Daoy (cell line): ENCODE results near the gene HOXB2. TPM values are rescaled to one million over a fixed set of nuclear protein-coding genes. Genes with fewer than 3 reads are reported as not detected.

Experiments
- DNase-seq: peaks from one replicate; pipeline ENCODE4 v3.0.0-alpha.2; 2015; ENCODE audit warnings: low read depth
- total RNA-seq: library from RNA; depleted of rRNA; stranded (reverse); fragments of >200 nt; shearing (Covaris generic); gene quantifications from 2 replicates; pipeline ENCODE4 v1.2.3, GENCODE V29; 2014

Gene HOXB2
- total RNA-seq, 1 experiment from 2014 or later: 15.9 TPM

DNA sequence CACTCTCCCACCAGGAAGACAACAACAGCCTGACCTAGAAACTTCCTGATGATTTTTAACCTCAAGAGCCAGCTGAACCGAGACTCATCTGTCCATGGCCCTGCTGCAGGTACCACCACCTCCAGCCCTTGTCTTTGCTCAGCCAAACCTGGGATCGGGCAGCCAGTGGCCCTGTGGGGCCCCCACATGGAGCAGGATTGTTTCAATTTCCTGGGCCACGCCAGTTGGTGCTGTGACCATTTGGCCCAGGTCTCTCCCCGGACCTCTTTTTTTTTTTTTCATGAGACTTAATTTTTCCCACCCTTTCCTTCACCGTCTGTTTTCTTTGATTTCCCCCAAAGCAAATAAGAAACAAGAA lies 8.3 kb upstream of the HOXB2 start:
- no peak for DNase-seq

DNA sequence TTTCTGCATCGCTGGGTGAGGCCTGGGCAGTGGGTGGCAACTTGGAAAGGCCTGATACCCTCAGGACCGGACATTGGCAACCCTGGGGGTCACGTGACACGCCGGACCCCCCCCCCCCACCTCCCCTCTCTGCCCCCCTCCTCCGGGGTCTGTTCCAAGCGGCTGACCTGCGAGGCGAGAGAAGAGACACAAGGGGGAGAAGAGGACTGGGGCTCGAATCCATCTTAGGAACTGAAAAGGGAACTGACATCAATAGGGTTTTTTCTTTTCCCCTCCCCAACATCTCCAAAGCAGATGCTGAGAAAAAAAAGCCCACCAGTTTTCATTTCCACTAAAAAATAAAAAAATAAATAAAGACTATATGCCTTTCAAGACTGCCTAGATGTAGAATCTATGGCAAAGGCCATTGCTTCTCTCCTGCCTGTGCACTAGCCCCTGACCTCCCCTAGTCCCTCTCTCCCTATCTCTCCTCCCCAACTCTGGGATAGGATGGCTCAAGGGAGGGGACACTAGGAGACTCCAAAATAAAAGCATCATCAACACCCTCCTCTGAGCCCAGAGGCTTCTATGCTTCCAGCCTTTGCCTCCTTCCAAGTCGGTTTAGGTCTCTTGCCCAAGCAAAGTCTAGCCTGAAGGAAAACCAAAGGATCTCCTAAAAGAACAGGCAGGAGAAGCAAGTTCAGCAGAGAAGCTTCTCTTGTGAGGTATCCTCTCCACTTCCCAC lies 7.7 kb upstream of the HOXB2 start:
- DNase-seq: no peak

DNA sequence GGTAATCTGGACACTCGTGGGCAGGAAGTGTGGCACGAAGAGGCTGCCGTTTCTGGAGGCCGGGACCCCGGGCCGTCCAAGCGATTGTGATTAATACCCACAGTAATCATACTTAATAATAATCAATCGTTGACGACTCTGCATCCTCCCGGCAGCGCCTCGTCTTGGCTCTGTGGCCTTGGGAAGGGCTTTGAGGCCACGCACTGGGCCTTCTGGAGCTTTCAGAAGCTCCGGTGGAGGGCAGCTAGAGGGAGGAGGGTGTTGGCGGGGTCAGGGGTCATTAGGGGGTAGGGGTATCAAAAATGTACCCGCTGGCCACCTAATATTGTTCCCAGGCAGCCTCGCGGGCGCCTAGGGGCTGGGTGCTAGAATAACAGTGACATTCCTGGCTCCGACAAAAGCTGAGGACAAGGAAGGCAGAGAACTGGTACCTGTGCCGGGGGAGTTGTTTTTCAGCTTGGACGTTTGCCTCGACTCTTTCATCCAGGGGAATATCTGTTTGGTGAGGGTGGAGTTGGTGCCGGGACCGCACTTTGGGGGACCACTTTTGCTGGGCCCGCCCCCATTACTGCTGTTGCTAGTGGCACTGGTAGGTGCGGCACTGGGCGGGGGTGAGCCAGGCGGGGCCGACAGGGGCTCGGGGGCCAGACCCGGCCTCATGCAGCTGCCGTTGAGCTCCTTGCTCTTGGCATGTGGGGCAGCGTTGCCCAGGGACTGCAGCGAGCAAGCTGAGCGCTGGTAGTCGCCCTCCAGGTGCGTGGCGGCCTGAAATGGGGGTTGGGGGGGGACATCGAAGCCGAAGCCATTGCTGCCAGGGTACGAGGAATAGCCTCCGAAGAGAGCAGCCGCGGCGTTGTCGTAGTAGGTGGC lies 6.9 kb upstream of the HOXB2 start:
- no peak for DNase-seq

DNA sequence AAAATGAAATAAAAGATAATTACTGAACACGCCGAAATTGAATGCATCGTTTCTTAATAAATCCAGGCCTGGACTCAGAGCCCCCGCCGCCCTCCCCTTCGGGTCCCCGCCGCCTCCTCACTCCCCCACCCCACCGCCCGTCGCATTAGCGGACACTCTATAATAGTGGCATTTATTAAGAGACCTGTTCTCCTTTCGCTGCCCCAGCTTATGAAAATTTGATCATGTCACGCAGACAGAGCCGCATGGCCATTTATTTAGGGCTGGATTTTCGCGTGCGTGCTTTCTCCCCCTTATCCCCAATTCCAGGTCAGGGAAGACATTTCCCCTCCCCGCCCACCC lies 6.3 kb upstream of the HOXB2 start:
- no peak for DNase-seq

DNA sequence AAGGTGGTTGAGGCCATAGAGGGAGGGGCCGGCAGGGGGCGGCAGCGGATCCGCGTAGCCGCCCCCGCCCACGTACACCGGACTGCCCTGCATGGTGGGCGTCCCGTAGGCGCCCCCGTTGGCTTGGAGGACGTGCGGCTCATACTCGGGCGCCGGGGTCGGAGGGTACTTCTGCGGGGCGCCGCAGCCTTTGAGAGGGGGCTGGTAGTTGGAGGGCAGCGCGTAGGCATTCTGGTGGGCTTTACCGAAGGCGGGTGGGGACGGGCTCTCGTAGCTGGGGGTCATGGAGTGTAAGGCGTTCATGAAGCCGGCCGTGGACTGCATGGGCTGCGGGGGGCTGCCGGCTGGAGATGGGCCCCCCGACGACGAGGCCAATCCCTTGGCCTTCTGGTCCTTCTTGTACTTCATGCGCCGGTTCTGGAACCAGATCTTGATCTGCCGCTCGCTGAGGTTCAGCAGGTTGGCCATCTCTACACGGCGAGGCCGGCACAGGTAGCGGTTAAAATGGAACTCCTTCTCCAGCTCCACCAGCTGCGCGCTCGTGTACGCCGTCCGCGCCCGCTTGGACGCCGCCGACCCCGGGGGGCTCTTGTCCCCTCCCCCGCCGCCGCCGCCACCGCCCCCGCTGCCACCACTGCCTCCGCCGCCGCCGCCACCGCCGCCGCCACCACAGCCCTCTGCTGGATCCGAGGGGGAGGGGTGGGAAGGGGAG lies 5.7 kb upstream of the HOXB2 start:
- DNase-seq: no peak

DNA sequence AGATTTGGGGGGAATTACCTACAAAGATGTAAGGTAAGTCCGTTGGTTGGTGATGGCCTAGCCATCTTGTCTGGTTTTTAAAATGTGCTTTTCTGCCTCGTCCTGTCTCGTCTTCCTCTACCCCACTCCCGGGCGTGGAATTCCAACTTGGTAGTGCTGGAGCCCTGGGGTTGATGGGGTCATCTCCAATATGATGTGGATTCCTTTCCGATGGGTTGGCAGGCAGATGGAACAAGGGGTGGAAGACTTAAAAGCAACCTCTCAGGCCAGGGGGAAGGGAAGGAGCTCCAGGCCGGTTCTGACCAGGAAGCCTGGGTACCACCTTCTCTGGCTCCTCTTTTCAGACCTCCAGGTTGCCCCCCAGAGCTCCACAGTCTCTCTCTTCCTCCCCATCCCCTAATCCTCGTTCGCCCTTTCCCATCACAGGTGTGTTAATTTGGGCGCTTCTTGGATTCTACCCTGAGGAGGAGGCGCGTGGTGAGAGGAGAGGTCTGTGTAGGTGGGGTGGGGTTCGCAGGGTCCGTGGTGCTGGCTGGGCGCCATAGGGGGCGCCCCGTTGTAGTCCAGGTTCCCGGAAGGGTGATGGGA lies 5.1 kb upstream of the HOXB2 start:
- no peak for DNase-seq

DNA sequence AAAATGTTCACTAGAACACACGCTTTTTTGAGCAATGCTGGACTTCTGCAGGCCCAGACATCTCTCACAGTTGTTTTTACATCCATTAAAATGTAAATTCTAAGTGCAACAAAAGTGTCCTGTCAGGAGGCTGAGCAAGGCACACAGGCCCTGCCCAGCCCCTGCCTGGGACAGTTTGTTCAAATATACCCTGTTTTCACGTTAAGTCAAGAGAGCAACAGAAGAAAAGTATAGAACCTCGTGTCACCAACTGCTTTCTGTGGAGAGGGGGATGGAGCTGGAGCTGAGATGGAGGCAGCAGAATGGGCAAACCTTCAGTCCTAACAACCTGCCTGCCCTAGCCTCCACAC lies 4.3 kb upstream of the HOXB2 start:
- no peak for DNase-seq

DNA sequence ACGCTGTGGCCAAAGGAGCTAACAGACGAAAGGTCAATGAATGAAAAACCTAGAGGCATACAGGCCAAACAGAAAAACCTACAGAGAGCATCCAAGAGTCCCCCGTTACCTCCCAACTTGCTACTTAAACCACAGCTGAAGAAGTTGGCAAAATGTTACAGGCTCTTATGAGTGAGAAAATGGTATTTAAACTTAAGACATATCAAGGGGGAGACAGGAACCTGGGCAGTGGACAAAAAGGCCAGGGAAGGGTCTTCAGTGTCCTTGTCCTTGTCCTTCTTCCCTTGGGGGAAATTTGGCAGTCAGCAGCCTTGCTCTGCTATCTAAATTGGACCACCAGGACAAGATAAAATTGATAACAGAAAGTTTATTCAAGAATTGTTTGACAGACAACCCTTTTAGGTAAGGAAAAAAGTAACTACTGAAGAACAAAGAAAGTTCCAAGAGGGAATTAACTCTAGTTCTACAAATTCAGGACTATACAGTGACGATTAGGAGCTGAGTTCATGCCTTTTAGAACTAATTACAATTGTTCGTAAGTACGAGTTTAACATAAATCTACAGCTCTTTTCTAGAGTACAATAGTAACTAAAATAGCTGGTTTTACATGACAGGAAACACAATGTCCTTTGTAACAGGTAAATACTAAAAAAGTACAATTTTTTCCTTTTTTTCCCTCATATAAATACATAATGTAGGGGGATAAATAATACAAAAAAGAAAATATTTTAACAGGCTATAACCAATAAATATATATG lies 3.8 kb upstream of the HOXB2 start:
- DNase-seq: no peak

DNA sequence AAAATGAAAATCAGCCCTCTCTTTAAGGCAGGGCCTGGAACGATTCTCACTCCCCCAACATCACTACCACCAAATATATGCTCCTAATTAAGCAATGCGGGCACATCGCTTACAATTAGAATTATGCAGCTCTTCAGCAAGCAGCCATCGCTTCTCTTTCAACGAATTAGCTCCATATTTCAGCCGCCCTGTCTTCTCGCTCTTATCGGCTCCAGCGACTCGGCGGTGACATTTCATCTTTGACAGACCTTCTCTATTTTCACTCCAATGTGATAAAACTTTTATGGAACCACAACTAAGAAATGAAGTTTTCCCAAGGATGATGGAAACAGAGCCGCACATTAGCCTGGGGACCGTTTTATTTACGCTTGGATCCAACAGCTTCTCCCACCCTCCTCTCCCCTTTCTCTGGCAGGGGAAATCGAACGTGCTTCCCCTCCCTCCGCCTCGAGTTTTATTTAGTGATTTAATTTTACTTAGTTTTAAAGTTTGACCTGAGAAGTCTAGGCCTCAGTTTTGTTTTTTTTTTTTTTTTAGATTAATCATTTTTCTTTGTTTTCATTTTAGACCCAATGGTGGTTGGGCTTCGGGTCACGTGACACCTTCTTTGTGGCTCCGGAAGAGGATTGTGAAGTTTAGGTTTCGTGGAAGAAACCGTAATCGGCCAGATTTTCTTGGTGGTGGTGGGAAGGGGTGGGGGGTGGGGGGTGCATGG lies 3.1 kb upstream of the HOXB2 start:
- no peak for DNase-seq

DNA sequence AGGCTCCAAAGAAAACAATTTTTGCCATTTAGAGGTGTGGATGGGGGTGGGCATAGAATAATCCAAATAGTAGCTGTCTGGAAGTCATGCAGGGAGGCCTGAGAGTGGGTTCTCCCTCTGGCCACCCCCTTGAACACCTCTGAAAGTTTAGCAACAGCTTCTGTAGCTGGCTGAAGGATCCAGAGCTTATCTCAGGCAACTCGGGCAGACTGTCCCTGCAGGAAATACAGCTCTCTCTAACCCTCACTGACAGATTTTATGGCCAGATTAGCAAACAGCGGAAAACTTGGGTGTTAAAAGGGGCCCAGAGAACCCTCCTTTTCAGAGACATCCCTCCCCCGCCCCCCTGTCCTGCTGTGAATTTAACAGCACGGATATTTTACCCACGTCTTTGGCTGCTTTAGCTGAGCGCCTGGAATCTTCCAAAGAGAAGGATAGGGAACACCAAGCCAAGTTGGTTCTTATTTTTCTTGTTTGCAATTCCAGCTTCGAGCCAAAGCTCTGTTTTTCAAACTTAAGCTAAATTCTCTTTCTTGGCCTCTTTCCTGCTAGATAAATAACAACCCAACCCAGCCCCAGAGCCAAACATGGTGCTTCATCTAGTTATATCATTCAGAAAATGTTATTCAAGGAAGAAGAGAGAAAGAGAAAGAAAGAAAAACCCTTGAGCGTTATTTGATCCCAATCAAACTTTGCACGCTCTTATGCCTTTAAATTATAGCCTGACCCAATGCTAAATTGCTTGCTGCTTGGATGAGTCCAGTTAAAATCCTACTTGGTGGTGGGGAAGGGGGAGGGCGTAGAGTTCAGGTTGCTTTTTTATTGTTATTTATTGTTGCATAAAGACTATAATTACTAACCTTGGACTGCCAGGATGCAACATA lies 2.3 kb upstream of the HOXB2 start:
- DNase-seq: no peak

DNA sequence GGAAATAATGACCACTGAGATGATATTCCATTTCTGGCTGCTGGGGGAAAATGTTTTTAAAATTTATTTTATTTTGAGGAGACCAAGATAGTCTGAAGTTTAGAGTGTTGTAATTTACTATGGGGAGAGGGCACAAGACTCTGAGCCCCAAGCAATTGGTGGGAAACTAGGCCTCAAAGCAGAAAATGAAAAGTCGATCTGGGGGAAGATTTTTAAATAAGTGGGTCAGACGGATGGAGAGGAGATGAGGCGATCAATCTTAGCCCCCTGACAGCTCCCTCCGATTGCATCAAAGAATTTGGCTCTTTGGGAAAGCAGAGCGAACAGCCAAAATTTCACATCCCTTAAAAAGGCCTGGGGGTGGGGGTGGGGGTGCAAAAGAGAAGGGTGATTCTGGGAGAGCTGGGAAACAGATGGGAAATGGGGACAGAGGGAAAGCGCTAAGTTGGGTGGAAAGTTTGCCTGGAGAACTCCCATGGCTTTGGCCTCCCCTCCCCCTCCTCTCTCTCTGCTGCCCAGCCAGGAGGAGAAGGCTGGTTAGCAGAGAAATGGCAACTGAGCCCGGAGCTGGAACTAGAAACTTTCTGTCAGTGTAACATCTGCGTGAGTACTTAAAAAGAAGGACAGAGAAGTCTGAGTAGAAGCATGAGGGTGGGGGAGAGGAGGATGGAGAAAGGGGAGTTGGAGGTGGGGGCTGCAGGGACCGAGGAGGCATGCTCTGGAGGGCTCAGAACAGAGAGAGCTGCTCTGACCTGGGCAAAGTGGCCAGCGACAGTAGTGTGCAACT lies 1.4 kb upstream of the HOXB2 start:
- no peak for DNase-seq

DNA sequence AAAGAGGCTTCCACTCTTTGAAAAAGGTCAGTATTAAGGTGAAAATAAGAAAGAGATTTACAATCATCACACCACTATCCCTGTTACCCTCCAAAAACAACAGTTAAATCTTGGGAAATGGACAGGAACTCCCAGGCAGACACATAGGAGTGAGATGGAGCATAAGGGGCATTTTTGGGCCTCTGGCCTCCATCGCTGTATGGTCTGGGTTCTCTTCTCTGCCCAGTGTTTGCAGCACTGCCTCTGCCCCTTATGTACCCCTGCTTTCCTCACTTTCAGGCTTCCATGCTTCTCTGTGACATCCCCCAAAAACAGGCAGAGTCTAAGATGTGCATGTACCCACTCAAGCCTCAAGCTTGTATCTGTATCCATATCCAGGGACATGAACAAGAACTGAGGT lies 630 bp upstream of the HOXB2 start:
- no peak for DNase-seq

DNA sequence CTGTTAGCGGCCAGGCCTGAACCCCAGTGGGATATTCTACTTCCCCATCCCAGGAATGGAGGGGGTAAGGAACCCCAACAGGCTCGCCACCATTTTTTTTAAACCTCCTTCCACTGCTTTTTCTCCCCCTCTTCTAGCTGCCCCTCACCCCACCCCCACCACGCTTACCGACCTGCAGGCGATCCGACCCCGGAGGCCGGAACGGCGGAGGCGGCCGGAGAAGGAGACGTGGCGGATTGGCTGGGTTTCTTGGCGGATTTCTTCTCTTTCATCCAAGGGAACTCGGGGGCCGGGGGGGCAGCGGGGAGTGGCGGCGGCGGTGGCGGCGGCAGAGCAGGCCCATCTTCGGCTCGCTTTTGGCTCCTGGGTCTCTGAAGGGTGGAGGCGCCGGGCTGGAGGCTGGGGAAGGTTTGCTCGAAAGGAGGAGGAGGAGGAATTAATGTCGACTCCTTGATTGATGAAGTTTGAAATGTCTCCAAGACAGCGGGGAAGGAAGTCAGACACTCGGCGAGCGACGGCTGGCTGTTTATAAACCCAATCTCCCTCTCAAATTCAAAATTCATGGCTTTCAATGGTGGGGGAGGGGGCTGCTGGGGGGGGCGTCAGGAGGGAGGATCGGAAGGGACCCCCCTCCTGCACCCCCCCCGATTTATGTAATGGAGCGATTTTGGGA lies 424 bp downstream of the HOXB2 start:
- DNase-seq: peak; percentile 61

DNA sequence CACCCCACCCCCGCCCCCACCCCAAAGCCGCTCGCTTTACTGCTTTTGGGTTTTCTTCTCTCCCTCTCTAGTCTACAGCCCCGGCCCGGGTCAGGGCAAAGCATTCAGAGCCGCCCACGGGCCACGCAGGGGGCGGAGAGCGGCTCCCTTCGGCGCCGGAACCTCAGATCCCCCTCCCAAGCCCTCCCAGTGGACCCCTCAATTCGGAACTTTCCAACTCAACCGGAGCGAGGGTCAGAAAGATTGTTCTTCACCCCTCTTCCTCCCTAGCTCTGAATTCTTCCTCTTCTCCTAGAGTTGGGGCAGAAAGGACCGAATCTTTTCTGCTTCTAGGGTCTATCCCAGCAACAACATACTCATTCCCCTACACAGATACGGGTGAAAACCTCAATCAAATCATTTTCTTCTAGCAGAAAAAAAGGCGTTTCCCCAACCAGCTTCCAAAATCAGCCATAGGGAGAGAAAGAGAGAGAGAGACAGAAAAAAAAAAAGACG lies 1.0 kb downstream of the HOXB2 start:
- DNase-seq: no peak

DNA sequence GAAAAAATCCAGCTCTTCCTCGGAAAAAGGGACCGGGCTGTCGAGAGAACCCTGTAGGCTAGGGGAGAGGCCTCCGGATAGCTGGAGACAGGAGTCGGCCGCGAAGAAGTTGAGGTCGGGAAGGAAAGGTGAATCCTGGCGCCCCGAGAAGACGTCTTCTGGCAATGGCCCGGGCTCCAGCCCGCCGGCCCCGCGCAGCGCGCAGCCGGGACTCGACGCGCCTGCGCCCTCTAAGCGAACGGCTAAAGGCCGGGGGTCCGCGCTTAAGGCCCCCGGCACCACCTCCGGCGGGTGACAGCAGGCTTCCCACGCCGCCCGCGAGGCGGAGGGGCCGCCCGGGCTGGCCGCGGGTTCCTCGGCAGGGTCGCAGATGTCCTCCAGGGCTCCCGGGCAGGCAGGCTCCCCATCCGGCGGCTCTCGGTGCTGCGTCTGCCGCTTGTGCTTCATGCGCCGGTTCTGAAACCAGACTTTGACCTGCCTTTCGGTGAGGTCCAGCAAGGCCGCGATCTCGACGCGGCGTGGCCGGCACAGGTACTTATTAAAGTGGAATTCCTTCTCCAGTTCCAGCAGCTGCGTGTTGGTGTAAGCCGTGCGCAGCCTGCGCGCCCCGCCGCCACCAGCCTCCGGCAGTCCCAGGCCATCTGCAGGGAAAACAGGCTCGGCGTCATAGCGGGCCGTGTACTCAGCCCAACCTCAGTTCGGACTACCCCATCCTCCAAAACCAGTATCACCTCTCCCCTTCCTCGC lies 1.6 kb downstream of the HOXB2 start:
- peak; percentile 59 for DNase-seq

DNA sequence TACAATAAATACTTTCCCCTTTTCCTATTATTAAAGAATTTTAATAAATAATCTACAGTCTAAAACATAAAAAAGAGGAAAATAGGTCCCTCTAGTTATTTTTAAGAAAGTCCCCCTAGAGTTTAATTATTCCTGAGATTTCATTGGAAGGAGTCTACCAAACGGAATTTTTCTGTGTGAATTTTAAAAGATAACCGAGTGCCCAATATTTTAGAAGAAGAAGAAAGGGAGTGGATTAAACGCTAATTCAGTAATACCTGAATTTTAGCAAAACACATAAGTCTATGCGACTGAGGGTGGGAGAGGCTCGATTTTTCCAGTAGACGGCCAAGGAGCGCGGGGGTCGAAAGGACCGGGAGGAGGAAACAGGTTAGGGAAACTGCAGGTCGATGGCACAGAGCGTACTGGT lies 2.2 kb downstream of the HOXB2 start:
- no peak for DNase-seq

DNA sequence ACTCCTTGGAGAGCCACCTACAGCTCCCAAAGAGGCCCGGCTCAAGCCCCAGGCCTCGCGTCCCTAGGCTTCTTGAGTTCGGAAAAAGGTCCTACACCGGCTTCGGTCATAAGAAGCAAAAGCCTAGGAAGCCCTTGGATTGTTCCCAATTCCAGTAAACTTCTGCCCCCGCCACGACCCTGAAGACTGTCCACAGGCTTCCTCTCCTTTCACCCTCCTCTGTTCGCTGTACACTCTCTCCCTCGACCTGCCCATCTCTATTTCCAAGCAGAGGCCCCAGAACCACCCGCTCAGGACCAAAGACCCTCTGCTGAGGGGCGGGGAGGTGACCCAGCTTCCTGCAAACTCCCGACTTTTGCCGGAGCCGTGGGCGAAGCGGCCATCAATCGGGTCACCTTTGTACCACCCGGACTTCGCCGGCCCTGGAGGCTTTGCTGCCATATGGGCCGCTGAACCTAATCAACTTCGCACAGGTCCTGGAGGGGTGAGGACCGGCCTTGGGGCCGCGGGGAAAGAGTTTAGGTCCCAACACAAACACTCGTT lies 2.7 kb downstream of the HOXB2 start:
- peak; percentile 42 for DNase-seq
